HEK293T (cell line): ENCODE measurements around the gene MLNR.

Source experiments
- CTCF ChIA-PET: fragments of 350-600 bp; formaldehyde crosslinking; extraction: SDS; loops from one replicate; lab custom pipeline; 2021; ENCODE audit warnings: antibody characterized with exemption, inconsistent platforms; lab: Yijun Ruan, JAX
- POLR2A ChIA-PET: fragments of 350-600 bp; formaldehyde crosslinking; extraction: SDS; loops from one replicate; lab custom pipeline; 2020; ENCODE audit warnings: antibody characterized with exemption, inconsistent platforms; lab: Yijun Ruan, JAX
- DNase-seq: peaks from one replicate; pipeline ENCODE4 v3.0.0; 2012; ENCODE audit warnings: mixed read lengths; ENCODE audit errors: extremely low spot score
- ARNT ChIP-seq: fragments of 450-650 bp; IDR thresholded peaks from 2 replicates; pipeline ENCODE4 v1.6.1; 2017; ENCODE audit warnings: mild to moderate bottlenecking
- BHLHE40 ChIP-seq: fragments of 450-650 bp; IDR thresholded peaks from 2 replicates; pipeline ENCODE4 v1.6.1; 2016; ENCODE audit warnings: mild to moderate bottlenecking, moderate library complexity, borderline replicate concordance
- CTBP1 ChIP-seq: fragments of 450-650 bp; IDR thresholded peaks from 2 replicates; pipeline ENCODE4 v1.6.1; 2016; ENCODE audit warnings: borderline replicate concordance
- ELF4 ChIP-seq: fragments of 450-650 bp; IDR thresholded peaks from 2 replicates; pipeline ENCODE4 v1.6.1; 2017; ENCODE audit warnings: antibody characterized with exemption
- FOXA1 ChIP-seq: fragments of 450-650 bp; IDR thresholded peaks from 2 replicates; pipeline ENCODE4 v1.6.1; 2016; ENCODE audit warnings: mild to moderate bottlenecking
- FOXK2 ChIP-seq: fragments of 450-650 bp; IDR thresholded peaks from 2 replicates; pipeline ENCODE4 v1.6.1; 2016; ENCODE audit warnings: mild to moderate bottlenecking
- FOXM1 ChIP-seq: fragments of 450-650 bp; IDR thresholded peaks from 2 replicates; pipeline ENCODE4 v1.6.1; 2017; ENCODE audit warnings: mild to moderate bottlenecking, borderline replicate concordance
- HDGF ChIP-seq: fragments of 450-650 bp; IDR thresholded peaks from 2 replicates; pipeline ENCODE4 v1.6.1; 2017; ENCODE audit warnings: antibody characterized with exemption, borderline replicate concordance
- L3MBTL2 ChIP-seq: fragments of 450-650 bp; conservative IDR thresholded peaks from 2 replicates; pipeline ENCODE4 v1.6.1; 2016; ENCODE audit warnings: mild to moderate bottlenecking
- LEF1 ChIP-seq: fragments of 450-650 bp; IDR thresholded peaks from 2 replicates; pipeline ENCODE4 v1.6.1; 2017; ENCODE audit warnings: mild to moderate bottlenecking, borderline replicate concordance
- NFRKB ChIP-seq: fragments of 450-650 bp; IDR thresholded peaks from 2 replicates; pipeline ENCODE4 v1.6.1; 2016; ENCODE audit warnings: mild to moderate bottlenecking, moderate library complexity
- SP1 ChIP-seq: fragments of 450-650 bp; IDR thresholded peaks from 2 replicates; pipeline ENCODE4 v1.6.1; 2017
- SUZ12 ChIP-seq: fragments of 450-650 bp; IDR thresholded peaks from 2 replicates; pipeline ENCODE4 v1.6.1; 2016; ENCODE audit warnings: mild to moderate bottlenecking
- TARDBP ChIP-seq: fragments of 450-650 bp; IDR thresholded peaks from 2 replicates; pipeline ENCODE4 v1.6.1; 2016
- ZNF384 ChIP-seq: fragments of 450-650 bp; IDR thresholded peaks from 2 replicates; pipeline ENCODE4 v1.6.1; 2016
- TF ChIP-seq, protein P1 (sequence below): fragments of 450-650 bp; IDR thresholded peaks from 2 replicates; pipeline ENCODE4 v1.6.1; 2016

Gene MLNR

DNA sequence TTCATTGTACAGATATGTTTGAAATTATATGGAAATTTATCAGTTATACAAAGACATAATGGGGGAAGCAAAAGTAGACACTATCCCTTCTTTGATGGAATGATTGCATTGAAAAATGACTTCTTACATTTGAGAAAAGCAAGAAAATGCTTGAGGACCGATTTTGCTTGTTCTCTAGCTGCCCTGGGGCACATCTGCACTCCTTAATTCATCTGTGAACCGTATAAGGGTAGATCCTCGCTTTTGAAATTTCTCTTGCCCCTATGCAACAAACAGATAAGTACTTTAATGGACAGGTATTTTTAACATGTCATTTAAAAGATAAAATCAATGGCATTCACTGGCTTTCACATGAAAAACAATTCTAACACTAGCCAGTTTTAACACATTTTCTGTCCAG is 13.5 kb upstream of the MLNR start:
- no peak for DNase-seq
- no peak for TF ChIP-seq SUZ12
- no peak for TF ChIP-seq FOXM1
- TF ChIP-seq L3MBTL2 = no peak
- TF ChIP-seq CTBP1 = no peak
- no peak for TF ChIP-seq BHLHE40
- TF ChIP-seq TARDBP = no peak
- TF ChIP-seq FOXA1 = no peak
- TF ChIP-seq ZNF384 = no peak
- no peak for TF ChIP-seq FOXK2
- TF ChIP-seq ARNT = no peak
- no peak for TF ChIP-seq HDGF
- no peak for TF ChIP-seq NFRKB
- TF ChIP-seq, protein P1, sequence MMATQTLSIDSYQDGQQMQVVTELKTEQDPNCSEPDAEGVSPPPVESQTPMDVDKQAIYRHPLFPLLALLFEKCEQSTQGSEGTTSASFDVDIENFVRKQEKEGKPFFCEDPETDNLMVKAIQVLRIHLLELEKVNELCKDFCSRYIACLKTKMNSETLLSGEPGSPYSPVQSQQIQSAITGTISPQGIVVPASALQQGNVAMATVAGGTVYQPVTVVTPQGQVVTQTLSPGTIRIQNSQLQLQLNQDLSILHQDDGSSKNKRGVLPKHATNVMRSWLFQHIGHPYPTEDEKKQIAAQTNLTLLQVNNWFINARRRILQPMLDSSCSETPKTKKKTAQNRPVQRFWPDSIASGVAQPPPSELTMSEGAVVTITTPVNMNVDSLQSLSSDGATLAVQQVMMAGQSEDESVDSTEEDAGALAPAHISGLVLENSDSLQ = no peak
- TF ChIP-seq LEF1 = no peak
- TF ChIP-seq SP1 = no peak
- no peak for TF ChIP-seq ELF4
- POLR2A ChIA-PET = no interaction called here
- CTCF ChIA-PET = no interaction called here

DNA sequence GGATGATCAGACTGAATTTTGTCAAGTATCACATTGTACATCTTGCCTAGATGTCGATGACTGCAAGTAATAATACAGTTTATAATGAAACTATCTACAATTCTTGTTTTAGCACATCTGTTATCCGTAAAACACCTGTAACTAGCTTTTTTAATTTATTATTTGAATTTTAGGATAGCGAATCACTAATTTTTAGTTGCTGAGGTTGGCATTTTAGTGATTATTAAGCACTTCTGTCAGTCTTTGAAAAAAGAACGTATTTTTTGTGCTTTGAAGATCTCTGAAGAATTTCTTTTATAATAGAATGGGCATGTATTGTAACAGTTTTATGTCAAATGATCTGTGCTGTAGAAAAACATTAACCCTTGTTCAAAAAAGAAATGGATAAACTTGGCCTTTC is 11.5 kb upstream of the MLNR start:
- no peak for DNase-seq
- TF ChIP-seq, protein P1 = no peak
- TF ChIP-seq NFRKB (no peak), L3MBTL2 (no peak)
- ChIA-PET CTCF (no interaction called here), POLR2A (no interaction called here)

DNA sequence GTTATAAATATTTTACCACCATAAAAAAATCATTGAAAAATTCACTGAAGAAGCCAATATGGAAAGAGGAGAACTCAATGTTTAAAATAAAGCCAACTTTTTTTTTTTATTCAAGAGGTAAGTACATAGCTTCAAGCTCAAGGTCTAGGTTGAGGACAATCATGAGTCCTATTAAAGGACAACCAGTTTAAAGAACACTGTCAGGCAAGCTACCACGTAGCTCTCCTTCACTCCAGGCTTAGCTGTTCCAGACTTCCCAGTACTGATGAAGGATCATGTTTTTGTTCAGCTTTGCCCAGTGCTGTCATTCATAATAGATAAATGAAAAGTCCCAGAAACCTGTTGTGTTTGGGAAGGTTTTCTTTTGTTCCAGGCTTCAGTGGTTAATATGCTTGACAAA is 10.0 kb upstream of the MLNR start:
- DNase-seq = no peak
- TF ChIP-seq, protein P1 = no peak
- TF ChIP-seq CTBP1 = no peak
- TF ChIP-seq L3MBTL2 = no peak
- TF ChIP-seq FOXK2 = no peak
- no peak for TF ChIP-seq LEF1
- no peak for TF ChIP-seq TARDBP
- no peak for TF ChIP-seq FOXM1
- no peak for TF ChIP-seq SP1
- TF ChIP-seq HDGF = no peak
- TF ChIP-seq ELF4 = no peak
- TF ChIP-seq NFRKB = no peak
- no peak for TF ChIP-seq ARNT
- no peak for TF ChIP-seq BHLHE40
- no peak for TF ChIP-seq FOXA1
- no peak for TF ChIP-seq ZNF384
- POLR2A ChIA-PET = no interaction called here
- CTCF ChIA-PET = no interaction called here

DNA sequence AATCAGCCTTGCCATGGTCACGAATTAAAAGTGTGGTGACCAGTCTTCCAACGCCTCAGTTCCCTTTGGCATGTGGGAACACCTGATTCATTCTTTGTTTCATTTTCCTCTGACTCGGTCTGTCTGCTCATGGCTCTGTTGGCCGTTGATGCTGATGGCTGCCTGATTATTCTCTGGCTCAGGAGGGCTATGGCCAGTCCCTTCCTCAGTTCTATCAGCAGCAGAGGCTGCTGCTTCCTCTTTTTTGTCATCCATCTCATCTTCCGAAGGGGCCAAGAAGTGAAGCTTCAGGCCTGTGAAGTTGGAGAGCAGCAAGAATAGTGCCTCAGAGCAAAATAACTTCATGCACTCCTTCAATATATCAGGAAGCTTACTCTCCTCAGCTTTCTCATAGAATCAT is 9.5 kb upstream of the MLNR start:
- ChIA-PET POLR2A (no interaction called here), CTCF (no interaction called here)
- no peak for DNase-seq

DNA sequence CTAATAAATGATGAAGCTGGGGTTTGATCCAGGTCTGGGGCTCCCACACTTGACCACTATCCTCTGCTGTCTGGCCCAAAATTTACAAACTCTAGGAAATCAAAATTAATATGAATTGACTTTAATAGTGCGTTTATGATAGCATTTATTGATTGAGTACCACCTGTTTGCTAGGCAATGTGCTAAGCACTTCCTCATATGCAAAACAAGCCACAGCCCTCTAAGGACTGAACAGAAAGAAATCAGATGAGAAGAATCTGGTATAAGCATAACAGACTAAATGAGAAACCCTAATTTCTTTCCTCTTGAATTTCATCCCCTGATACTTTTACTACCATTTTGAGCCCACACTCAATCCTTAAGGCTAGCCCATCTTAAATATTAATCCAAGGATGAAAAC is 6.6 kb upstream of the MLNR start:
- TF ChIP-seq BHLHE40 = no peak
- no peak for TF ChIP-seq NFRKB
- TF ChIP-seq, protein P1 = no peak
- no peak for TF ChIP-seq SUZ12
- no peak for TF ChIP-seq SP1
- TF ChIP-seq TARDBP = no peak
- TF ChIP-seq L3MBTL2 = no peak
- no peak for TF ChIP-seq ZNF384
- TF ChIP-seq LEF1 = no peak
- no peak for TF ChIP-seq ELF4
- TF ChIP-seq ARNT = no peak
- TF ChIP-seq FOXA1 = no peak
- no peak for TF ChIP-seq HDGF
- no peak for TF ChIP-seq FOXK2
- no peak for TF ChIP-seq FOXM1
- no peak for TF ChIP-seq CTBP1
- CTCF ChIA-PET = no interaction called here

More for the DNA sequence above, 9.5 kb upstream of the MLNR start:
- TF ChIP-seq FOXA1 = no peak
- no peak for TF ChIP-seq HDGF
- no peak for TF ChIP-seq BHLHE40
- TF ChIP-seq ELF4 = no peak
- TF ChIP-seq CTBP1 = no peak
- TF ChIP-seq, protein P1 = no peak
- TF ChIP-seq FOXK2 = no peak
- no peak for TF ChIP-seq L3MBTL2
- no peak for TF ChIP-seq SP1
- no peak for TF ChIP-seq FOXM1

More for the DNA sequence above, 6.6 kb upstream of the MLNR start:
- POLR2A ChIA-PET = no interaction called here
- DNase-seq = no peak
